GM12873 (cell line): ENCODE measurements around the gene MAGEB17.

Experiments used
- TF ChIP-seq, protein P1 (sequence below): IDR thresholded peaks from 2 replicates; pipeline ENCODE4 v1.5.1; 2012; ENCODE audit warnings: low read depth, mild to moderate bottlenecking, moderate library complexity, low read length, control low read depth; ENCODE audit not compliant: insufficient read depth; ENCODE audit errors: missing control alignments

Gene MAGEB17

DNA sequence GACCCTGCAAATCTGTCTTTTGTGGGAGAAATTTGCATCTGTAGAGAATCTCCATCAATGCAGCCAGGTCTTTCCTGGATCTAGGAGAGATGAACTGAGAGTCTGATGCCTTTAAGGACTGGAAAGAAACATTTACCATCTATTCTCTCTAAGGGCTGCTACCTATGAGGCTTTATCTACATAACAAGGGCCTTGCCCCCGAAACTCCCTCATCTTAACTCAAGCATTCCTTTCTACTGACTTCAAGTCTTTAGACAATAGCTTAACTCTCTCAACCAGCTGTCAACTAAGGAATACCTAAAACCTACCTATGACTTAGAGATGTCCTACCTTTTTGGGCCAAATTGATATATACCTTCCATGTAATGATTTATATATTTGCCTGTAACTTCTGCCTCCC is 32.1 kb downstream of the MAGEB17 start:
- TF ChIP-seq, protein P1, sequence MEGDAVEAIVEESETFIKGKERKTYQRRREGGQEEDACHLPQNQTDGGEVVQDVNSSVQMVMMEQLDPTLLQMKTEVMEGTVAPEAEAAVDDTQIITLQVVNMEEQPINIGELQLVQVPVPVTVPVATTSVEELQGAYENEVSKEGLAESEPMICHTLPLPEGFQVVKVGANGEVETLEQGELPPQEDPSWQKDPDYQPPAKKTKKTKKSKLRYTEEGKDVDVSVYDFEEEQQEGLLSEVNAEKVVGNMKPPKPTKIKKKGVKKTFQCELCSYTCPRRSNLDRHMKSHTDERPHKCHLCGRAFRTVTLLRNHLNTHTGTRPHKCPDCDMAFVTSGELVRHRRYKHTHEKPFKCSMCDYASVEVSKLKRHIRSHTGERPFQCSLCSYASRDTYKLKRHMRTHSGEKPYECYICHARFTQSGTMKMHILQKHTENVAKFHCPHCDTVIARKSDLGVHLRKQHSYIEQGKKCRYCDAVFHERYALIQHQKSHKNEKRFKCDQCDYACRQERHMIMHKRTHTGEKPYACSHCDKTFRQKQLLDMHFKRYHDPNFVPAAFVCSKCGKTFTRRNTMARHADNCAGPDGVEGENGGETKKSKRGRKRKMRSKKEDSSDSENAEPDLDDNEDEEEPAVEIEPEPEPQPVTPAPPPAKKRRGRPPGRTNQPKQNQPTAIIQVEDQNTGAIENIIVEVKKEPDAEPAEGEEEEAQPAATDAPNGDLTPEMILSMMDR: no peak

DNA sequence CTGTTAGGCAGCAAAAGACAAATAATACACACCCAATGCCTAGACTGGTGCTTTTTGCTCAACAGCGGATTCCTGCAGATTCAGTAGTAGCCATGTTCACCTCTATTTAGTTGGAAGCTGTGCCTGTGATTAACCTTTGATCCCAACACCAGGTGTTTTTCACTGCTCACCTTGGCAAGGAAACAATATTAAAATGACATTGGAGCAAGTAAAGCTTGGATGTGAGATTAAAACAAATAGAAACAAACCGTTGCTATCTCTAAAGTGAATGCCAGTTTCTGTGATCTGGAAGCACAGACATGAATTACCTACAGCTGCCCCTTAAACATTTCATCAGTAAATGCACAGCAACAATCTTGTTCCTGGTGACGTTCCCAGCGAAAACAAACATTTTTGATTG is 35.7 kb downstream of the MAGEB17 start:
- TF ChIP-seq, protein P1: no peak

DNA sequence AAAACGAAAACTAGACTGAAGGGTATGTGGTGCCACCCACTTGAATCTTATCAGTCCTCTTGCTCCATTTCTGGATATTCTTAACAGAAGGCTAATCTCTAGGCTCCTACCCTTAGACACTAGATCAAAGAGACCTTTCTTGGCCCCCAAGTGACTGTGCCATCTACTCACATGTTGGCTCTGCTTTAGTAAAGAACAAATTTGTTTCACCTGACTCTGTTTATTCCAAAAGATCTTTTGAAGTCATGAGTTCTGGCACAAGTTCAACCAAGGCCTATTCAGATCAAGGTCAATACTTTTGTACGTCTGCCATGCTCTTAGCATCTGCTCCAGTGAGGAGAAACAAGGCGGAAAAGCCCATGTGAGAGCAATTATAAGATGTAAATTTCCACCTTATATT is 37.3 kb downstream of the MAGEB17 start:
- TF ChIP-seq, protein P1: no peak

DNA sequence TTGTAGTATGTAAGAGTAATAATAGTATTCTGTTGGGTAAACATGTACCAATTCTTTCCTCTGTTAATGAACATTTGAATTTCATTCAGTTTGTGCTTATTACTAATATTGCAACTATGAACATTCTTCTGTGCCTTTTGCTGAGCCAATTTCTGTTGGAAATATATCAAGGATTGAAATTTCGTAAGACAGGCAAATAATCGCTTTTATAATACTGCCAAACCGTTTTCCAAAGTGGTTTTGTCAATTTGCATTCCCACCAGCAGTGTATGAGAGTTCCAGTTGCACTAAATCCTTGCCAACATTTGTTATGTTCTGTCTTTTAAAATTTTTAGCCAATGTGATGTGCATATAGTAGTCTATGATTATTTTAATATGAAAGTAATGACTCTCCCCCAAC is 38.6 kb downstream of the MAGEB17 start:
- TF ChIP-seq, protein P1: no peak

DNA sequence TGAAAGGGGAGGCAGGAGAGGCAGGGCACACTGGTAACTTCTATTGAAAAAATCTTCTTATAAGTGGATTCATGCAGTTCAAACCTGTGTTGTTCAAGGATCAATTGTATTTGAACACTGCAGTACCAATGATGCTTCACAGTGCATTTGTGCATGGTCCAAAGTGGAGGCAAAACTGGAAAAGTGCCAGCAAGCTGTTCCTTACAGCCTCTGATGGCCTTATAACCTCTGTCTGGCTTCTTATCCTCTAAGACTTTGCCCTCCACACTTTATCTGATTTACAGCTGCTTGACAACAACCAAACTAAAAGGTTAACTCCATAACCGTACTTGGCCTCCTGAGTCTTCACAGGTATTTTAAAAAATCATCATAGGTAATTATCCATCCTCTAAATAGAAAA is 40.4 kb downstream of the MAGEB17 start:
- TF ChIP-seq, protein P1: no peak

DNA sequence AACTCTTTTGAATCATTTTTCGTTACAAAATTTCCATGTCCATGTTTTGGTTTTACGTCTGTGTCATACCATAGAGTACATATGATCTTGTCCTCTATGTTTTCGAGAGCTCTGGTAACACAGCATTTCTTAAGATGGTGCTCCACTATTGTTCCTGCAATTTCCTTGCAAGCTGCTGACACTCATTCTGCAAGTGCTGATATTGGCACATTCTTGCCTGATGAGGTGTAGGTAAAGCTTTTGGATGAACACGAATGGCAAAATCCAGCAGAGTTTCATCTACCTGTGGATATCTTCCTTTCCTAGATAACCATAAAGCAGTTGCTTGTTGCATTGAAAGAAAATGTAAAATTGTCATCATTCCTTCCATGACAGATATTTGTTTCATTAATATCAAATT is 41.3 kb downstream of the MAGEB17 start:
- TF ChIP-seq, protein P1: no peak

DNA sequence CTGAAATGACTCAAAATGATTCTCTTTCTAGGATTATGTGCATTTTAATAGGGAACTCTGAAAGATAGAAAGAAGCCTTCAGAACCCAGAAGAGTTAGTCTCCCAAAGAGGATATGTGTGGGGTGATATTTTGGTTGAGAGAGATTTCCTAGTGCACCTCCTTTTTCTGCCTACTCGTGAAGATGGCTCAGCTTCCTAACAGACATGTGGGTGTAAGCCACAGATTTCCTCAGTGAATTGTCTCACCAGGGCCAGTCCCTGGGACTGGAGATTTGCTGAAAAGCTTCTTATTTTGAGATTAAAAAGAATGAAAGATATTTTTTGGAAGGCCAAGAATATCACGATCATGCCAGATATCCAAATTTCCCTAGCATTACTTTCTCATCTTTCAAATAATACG is 42.8 kb downstream of the MAGEB17 start:
- TF ChIP-seq, protein P1: no peak
